Eye (tissue), 1 donor: ENCODE measurements around the gene CTPS2.

Source experiments
- DNase-seq: peaks from one replicate; pipeline ENCODE4 v3.0.0-alpha.2; 2015

Gene CTPS2

GRCh38 chrX:16544969-16545368, 167.5 kb downstream of the CTPS2 start:
- no peak for DNase-seq
